ENCODE measurements around the gene CARD18. TPM values are rescaled to one million over a fixed set of nuclear protein-coding genes. Genes with fewer than 3 reads are reported as not detected.
"Not testable (repeated sequence)": the region's sequence is repeated elsewhere in the genome, so short reads cannot be mapped to it uniquely, and the experiment has no call there.

CARD18 gene
- total RNA-seq, 1 donor from 2014 or later, result 0.81 TPM

- ATAC-seq (ENCODE audit: poor library complexity) (no peak), DNase-seq (no peak)
- intact Hi-C loops (cut with DNase I), result no loop called here
Measured at GRCh38 chr11:105142167-105142566, 2.6 kb upstream of the CARD18 start.

DNA sequence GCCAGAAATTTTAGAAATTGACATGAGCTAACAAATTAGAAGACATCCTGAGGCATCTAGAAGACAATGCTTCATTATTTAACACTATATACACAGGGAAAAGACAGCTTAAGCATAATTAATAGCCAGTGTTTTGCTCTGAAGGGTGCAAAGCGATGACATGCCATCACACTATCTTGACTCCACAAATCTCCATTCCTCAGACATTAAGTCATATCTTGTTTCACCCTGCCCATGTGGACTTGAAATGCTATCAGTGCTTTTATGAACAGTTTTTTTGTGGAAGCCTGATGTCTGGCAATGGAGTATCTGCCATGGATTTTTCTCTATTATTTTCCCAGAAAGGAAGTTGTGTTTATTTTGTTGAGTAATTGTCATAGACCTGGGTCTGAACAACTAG is 2.3 kb downstream of the CARD18 start:
- intact Hi-C loops (cut with DNase I), result no loop called here
- no peak for ATAC-seq (ENCODE audit: poor library complexity)
- no peak for DNase-seq

GRCh38 chr11:105135883-105136282 is 3.7 kb downstream of the CARD18 start:
- ATAC-seq (ENCODE audit: poor library complexity), result no peak
- intact Hi-C loops (cut with DNase I), result no loop called here
- no peak for DNase-seq

GRCh38 chr11:105132716-105133511 is 6.7 kb downstream of the CARD18 start:
- intact Hi-C loops (cut with DNase I), result no loop called here
- DNase-seq (no peak), ATAC-seq (ENCODE audit: poor library complexity) (no peak)

DNA sequence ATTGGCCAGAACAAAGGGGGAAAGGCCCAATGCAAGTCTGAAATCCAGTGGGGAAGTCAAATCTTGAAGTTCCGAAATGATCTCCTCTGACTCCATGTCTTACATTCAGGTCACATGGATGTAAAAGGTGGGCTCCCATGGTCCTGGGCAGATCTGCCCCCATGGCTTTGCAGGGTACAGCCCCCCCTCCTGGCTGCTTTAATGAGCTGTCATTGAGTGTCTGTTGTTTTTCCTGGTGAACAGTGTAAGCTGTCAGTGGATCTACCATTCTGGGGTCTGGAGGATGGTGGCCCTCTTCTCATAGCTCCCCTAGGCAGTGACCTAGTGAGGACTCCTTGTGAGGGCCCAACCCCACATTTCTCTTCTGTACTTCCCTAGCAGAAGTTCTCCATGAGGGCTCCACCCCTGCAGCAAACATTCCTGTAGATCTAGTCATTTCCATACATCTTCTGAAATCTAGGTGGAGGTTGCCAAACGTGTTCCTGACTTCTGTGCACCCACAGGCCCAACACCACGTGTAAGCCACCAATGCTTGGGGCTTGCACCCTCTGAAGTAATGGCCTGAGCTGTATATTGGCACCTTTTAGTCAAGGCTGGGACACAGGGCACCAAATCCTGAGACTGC is 9.3 kb downstream of the CARD18 start:
- no peak for ATAC-seq (ENCODE audit: poor library complexity)
- DNase-seq, result no peak
- intact Hi-C loops (cut with DNase I), result no loop called here

- DNase-seq (no peak), ATAC-seq (ENCODE audit: poor library complexity) (no peak)
- intact Hi-C loops (cut with DNase I), result no loop called here
Measured at GRCh38 chr11:105124756-105125155, 14.8 kb downstream of the CARD18 start.

DNA sequence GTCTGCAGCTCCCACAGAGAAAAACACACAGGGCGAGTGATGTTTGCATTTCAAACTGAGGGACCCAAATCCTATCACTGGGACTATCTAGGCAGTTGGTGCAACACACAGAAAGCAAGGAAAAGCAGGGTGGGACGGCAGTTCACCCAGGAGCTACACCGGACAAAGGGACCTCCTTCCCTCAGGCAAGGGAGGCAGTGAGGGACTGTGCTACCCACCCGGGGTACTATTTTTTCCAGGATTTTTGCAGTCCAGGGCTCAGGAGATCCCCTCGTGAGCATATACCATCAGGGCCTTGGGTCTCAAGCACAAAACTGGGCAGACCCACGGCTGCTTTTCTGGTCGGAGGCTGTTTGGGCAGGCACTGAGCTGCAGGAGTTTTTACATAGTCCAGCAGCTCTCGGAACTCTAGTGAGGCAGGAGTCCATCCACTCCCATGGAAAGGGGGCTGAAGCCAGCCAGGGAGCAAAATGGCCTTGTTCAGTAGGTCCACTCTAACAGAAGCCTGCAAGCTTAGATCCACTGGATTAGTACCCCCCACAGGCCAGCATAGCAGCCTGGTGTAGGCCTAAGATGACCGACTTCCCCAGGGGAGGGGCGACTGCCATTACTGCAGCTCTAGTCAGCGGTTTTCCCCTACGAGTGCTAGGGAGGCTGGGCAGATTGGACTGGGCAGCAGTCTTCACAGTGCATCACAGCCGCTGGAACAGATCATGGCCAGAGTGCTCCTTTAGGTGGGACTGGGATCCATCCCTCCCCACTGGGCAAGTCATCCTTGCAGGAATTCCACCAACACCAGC is 28.2 kb downstream of the CARD18 start:
- DNase-seq, result no peak
- ATAC-seq (ENCODE audit: poor library complexity), result no peak
- intact Hi-C loops (cut with DNase I), result no loop called here

DNA sequence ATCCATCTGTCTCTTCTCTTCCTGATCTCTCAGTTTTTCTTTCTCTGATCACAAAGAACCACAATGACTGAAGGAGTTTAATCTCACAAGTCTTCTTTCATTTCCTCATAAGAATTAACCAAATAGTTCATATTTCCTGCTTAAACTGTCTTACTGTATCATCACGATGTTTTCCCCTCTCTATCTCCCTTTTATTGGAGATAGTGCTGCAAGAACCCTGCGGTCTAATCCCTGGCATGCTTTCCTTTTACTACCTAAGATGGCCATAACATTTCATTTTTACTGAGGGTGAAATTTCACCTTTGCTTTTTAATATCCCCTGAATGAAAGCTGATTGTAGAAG is 28.9 kb downstream of the CARD18 start:
- DNase-seq, result no peak
- no peak for ATAC-seq (ENCODE audit: poor library complexity)
- intact Hi-C loops (cut with DNase I), result no loop called here

DNA sequence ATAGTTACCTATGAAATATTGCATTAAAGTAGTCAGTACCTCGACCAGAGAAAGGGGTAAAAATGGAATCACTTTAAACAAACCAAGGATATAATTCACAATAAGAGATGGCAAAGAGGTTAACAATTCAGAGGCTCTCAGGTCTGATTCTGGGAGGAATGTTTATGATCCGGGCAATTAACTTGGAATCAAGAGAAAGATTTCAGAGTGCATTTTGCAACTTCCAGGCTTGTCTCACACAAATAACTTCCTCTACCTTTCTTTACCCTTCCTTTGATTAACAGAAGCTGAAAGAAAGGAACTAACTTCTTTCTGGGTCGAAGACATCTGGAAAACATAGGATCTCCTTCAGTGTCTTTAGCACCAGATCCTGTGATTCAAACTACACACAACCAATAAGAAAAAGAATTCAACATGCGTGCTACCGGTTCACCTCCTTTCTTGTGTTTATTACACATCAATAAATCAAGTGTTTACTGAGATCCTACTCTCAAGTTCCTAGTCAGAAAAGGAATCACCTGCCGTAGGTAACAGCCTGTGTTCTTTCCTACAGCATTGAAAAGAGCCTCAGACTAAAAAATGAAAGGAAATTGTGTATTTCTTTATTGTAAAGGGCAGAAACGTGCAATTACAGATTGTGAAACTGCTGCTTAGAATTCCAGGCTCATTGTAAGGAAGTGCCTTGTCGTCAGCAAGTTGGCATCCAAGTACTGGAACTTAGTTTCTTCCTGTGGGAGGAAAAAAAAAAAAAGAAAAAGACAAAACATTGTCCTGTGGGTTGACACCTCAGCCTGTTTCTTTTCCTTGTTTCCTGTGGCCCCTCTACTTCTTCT is 29.5 kb downstream of the CARD18 start:
- ATAC-seq (ENCODE audit: poor library complexity), result peak; percentile 22
- no peak for DNase-seq
- intact Hi-C loops (cut with DNase I), result no loop called here

GRCh38 chr11:105109321-105109720 is 30.2 kb downstream of the CARD18 start:
- ATAC-seq (ENCODE audit: poor library complexity) (no peak), DNase-seq (no peak)
- intact Hi-C loops (cut with DNase I), result no loop called here

DNA sequence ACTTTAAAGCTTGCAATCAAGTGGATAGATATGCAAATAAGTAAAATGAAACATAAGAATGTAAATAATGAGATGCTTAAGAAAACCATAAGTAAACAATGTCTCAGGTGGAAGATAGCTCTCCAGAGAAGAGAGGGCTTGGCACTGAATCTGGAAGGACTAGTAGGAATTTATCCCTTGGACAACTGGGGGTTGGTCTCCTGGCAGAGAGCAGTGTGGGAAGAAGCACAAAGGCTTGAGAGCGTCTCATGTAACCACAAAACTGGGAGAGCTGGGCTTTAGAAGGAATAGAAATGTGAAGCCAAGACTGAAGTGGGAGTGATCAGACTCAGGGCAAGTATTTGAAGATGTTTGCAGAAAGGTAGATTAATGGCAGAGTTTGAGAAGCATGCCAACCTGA is 31.3 kb downstream of the CARD18 start:
- intact Hi-C loops (cut with DNase I), result no loop called here
- DNase-seq (no peak), ATAC-seq (ENCODE audit: poor library complexity) (no peak)

DNA sequence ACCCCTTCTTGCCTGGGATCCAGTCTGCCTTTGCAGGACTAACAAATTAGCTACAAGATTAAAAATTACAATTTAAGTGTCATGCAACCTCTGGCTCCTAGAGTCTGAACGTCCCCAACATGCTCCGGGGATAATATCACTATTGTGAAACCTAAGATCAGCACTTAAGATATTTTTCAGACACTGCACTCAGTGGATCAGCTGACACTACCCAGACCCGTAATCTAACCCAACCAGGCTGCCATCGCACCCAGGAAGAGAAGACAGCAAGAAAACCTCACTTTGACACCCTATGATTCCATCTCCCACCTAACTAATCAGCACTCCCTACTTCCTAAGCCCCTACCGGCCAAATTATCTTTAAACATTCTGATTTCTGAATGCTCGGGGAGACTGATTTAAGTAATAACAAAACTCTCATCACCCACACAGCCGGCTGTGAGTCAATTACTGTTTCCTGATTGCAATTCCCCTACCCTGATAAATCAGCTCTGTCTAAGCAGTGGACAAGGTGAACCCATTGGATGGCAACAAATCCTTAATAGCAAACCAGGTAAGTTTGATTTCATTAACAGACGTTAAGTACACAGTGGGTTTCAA is 32.2 kb downstream of the CARD18 start:
- DNase-seq; intact Hi-C loops (cut with DNase I); ATAC-seq (ENCODE audit: poor library complexity): not testable (repeated sequence)

- ATAC-seq (ENCODE audit: poor library complexity) (no peak), DNase-seq (no peak)
- intact Hi-C loops (cut with DNase I), result no loop called here
Measured at GRCh38 chr11:105106140-105106539, 33.4 kb downstream of the CARD18 start.

DNA sequence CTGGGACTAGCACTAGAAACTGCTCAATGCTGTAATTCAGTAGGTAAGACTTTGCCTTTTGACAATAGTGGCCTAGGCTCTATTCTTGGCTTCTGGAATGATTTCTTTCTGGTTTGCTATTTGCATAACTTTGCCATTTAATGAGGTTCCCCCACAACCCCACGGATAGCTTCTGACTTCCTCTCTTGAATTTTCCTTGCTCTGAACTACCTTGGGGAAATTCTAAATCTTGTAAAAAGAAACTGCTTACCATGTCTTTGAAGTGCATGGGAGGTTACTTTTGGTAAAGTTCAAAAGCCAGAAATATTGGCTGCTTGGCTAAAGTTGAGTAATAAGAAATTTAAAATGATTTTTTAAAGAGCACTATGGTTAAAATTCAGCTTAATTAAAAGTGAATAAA is 35.3 kb downstream of the CARD18 start:
- ATAC-seq (ENCODE audit: poor library complexity) (no peak), DNase-seq (no peak)
- intact Hi-C loops (cut with DNase I), result no loop called here

DNA sequence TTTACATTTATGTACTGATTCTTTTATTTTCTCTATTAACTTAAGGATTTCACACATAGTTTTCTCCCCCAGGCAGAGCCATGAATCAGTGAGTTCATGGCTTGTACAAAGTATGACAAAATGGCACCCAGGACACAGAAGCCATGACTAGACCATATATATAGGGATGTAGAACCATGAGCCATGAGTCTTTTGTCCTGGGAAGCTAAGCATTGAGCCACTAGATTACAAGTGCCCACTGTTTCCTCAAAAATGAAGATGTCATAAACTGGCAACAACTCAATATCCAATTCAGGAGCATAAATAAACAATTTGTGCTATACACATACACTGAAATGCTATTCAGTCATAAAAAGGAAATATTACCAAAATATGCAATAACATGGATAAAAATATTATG is 36.2 kb downstream of the CARD18 start:
- DNase-seq (no peak), ATAC-seq (ENCODE audit: poor library complexity) (no peak)
- intact Hi-C loops (cut with DNase I), result no loop called here

DNA sequence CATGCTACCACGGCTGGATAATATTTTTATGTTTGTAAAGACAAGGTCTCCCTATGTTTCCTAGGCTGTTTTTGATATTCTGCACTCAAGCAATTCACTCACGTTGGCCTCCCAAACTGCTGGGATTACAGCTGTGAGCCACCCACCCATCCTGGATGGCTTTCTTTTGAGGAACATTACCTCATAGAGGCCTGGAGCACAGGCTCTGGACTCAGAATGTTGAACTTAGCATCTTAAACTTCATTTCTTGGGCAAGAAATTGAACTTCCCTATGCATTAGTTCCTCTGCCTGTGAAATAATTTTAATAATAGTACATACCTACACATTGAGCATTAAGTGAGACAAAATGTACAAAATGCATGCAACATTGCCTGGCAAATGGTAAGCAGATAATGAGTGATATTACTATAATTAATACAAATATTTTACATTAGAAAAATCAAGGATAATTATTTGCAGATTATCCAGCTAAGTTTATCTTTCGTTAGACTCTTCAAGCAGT is 37.4 kb downstream of the CARD18 start:
- ATAC-seq (ENCODE audit: poor library complexity); intact Hi-C loops (cut with DNase I); DNase-seq: not testable (repeated sequence)

DNA sequence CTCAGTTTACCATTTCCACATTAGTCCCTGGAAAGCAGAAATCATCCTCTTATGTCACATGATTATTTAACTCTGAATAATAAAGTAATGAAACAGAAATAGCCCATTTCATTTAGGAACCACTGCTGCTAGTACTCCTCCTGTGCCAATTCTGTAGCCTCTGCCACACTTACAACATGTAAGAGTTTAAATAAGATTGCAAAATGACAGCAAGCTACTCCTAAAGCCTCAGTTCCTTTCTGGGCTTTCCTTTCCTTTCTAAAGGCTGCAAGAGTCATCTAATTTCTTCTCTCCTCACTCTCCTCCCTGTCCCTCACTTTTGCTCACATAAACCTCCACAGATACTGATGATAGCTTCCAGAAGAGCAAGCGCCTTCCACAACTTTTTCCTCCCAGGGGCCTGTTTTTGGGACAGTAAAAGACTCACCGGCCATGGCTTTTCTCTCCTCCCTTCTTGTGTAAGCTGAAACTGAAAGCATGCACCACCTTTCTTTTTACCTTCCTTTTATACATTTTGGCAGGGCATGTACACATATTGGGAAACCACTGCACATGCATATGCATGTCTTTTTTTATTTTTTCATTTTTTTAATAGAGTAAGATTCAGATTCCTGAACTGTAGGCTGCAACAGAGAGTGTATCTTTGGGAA is 38.5 kb downstream of the CARD18 start:
- intact Hi-C loops (cut with DNase I), result no loop called here
- DNase-seq (no peak), ATAC-seq (ENCODE audit: poor library complexity) (no peak)

DNA sequence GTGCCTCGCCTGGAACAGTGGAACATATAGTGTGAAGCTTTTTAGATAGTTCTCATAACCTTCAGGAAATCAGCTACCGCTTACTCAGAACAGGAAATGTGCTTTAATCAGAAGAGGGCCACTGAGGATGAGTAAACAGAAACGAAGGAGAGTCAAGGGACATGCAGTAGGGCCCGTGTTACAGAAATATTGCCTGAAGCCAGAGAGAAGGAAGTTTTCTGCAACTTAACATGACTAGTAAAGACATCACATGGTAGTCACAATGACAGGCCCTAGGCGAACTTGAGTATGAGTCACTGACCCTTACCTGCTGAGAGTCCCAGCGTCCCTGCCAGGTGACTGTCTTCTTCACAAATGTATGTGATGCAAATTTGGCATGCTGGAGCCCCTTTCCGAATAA is 39.4 kb downstream of the CARD18 start:
- intact Hi-C loops (cut with DNase I), result no loop called here
- DNase-seq (no peak), ATAC-seq (ENCODE audit: poor library complexity) (no peak)
